Amygdala (tissue), 56 donors: ENCODE measurements around the gene CECR2.
"Not testable (repeated sequence)": the region's sequence is repeated elsewhere in the genome, so short reads cannot be mapped to it uniquely, and the experiment has no call there.

Experiments used
- DNase-seq, 56 donors: peaks; one replicate each; lab custom pipeline; 2025; lab: John Stamatoyannopoulos, UW

Gene CECR2

DNA sequence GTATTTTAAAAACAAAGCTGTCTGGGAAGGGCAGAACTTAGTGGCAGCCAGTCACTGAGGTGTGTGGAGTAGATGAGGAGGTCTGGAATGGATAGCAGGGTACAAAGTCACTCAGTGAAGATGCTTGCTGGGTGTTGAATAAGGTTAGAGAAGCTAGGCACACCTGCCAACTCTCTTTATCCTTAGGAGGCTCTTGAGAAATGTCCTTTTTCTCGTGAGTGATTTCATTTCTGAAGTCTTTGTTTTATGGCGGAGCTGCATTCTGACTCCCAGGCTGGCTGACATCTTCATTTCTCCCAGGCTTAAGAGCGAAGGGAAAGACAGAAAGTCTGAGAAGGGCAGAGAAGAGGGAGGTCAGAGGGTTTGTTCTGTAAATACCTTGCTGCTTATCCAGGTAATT is 31.0 kb downstream of the CECR2 start:
- no peak for DNase-seq

- DNase-seq, result no peak
These were observed 32.5 kb downstream of the CECR2 start for GRCh38 chr22:17401728-17402127.

DNA sequence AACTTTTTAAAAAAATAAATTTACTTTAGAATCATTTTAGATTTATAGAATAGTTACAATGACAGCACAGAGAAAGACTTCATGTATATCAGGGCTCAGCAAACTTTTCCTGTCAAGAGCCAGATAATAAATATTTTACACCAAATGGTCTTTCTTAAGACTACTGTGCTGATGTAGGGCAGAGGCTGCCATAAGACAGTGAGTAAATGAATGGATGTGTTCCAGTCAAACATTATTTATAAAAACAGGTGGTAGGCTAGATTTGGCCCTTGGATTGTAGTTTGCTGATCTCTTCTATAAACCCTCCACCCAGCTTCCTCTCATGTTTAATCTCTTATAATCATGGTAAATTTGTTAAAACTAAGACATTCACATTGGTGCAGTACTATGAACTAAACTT is 33.0 kb downstream of the CECR2 start:
- no peak for DNase-seq

GRCh38 chr22:17403906-17404305 is 34.6 kb downstream of the CECR2 start:
- no peak for DNase-seq

- DNase-seq, result no peak
These were observed 38.4 kb downstream of the CECR2 start for GRCh38 chr22:17407643-17408042.

GRCh38 chr22:17410576-17410975 is 41.3 kb downstream of the CECR2 start:
- DNase-seq, result no peak

GRCh38 chr22:17411213-17411612 is 42.0 kb downstream of the CECR2 start:
- peak in 7 of 56 donors; percentile 7 to 58 (median 33) for DNase-seq

- peak in 10 of 56 donors; percentile 7 to 44 (median 18) for DNase-seq
These were observed 43.0 kb downstream of the CECR2 start for GRCh38 chr22:17412232-17412631.

DNA sequence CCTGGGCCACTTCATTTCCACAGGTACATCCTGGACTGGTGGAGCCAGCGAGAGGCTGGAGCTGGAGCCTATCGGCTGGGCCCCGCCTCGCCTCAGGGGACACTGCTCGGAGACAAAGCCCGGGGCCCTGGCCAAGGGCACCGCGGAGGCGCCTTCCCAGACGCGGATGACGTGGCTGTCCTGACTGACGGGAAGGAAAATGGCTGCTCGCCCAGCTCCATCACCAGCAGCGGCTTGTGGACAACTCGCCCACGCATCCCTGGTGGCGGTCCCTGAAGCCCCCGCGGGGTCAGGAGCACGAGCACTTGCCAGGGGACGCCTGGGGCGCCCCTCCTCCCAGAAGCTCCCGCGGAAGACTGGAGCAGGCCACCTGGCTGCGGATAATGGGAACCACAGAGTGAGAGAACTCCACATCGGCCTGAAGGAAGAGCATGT is 49.6 kb downstream of the CECR2 start:
- DNase-seq, result no peak

DNA sequence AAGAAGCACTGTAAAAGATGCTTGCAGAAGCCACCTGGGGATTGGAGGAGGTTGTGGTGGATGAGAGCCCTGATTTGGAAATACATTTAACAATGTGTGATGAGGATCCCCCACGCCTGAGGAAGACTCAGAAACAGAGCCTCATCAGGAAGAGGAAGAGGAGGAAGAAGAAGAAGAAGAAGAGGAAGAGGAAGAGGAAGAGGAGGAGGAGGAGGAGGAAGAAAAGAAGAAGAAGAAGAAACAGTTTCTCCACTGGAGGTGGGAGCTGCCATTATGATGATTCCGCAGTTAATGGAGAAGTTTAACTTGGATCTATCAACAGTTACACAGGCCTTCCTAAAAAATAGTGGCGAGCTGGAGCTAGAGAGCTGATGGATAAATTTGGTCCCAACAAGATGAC is 50.1 kb downstream of the CECR2 start:
- no peak for DNase-seq

GRCh38 chr22:17422736-17423343 is 53.6 kb downstream of the CECR2 start:
- DNase-seq, result no peak

DNA sequence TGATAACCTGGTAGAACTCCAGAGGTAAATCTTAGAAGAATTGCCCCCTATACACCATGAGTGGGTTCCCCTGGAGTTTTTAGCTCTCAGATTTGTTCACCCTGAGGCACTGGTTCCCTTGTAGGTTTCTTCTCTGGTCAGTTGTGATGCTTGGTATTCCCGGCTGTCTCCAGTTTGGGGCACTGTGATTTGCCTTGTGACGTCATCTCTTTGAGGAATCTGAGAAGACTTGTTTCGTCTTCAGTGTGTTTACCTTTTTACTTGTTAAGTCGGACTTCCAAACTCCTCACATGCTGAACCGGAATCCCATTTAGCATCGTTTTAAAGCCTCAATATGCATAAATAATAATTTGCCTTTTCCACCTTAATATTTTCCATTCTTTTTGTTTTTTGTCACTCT is 54.4 kb downstream of the CECR2 start:
- no peak for DNase-seq

DNA sequence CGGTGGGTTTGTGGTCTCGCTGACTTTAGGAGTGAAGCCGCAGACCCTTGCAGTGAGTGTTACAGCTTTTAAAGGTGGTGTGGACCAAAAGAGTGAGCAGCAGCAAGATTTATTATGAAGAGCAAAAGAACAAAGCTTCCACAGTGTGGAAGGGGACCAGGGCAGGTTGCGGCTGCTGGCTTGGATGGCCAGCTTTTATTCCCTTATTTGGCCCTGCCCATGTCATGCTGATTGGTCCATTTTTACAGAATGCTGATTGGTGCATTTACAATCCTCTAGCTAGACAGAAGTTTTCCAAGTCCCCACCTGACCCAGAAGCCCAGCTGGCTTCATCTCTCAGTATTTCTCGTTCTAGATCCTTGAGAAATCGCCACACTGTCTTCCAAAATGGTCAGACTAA is 58.3 kb downstream of the CECR2 start:
- DNase-seq, result not testable (repeated sequence)

- no peak for DNase-seq
These were observed 60.3 kb downstream of the CECR2 start for GRCh38 chr22:17429516-17429915.

DNA sequence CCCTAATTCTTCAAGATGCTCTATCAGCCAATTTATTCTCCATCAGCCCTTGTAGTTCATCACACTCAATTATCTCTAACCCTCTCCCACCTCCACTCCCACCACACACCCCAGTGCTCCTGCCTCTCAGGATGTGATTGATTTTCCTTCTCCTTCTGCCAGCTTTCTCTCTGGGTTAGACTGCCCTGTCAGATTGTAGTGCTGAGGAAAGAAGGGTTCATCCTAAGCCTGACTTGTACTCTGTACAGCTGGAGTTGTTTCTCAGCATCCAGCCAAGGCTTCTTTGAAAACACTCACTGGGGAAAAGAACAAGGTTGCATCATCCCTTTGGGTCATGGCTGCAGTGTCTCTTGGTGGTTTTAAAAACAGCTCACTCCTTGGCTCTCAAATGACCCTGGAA is 61.2 kb downstream of the CECR2 start:
- DNase-seq, result peak in 1 of 56 donors; percentile 18

GRCh38 chr22:17431179-17431578 is 61.9 kb downstream of the CECR2 start:
- DNase-seq, result no peak

DNA sequence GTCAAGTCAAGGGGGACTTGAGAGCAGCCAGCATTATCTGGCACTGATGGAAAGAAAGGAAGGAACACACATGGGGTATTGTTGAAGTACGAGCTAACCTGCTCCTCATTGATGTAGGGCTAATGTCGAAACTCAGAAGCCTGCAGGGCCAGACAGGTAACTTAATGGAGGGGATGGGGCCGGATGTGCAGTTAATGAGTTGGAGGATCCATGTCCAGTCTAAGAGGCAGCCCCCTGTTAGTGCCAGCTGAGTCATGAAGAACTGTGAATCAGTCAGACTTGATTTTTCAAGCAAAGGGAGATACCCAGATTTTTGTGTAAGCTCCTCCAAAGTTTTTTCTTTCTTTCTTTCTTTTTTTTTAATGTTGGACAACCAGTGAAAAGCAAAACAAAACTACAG is 65.6 kb downstream of the CECR2 start:
- DNase-seq, result no peak

DNA sequence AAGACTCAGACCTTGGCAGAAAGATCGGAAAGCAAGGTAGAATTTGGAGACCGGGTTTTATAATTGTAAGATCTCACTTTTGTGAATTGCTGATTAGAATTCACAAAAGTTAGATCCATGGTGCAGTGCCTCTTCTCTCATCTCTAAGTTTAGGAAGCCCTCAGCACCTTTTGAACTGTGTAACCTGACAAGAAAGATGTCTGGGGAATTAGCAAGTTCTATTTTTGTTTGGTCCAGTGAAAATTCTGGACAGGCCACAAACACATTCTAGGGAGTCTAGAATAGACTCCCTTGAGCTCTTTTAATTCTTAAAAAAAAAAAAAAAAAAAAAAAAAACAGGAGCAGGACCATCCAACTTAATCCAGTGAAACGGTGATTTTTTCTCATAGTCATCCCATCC is 66.1 kb downstream of the CECR2 start:
- DNase-seq, result no peak

GRCh38 chr22:17436382-17436980 is 67.2 kb downstream of the CECR2 start:
- DNase-seq, result peak in 13 of 56 donors; percentile 14 to 72 (median 48)

GRCh38 chr22:17436981-17437412 is 67.7 kb downstream of the CECR2 start:
- peak in 55 of 56 donors; percentile 14 to 89 (median 69) for DNase-seq

DNA sequence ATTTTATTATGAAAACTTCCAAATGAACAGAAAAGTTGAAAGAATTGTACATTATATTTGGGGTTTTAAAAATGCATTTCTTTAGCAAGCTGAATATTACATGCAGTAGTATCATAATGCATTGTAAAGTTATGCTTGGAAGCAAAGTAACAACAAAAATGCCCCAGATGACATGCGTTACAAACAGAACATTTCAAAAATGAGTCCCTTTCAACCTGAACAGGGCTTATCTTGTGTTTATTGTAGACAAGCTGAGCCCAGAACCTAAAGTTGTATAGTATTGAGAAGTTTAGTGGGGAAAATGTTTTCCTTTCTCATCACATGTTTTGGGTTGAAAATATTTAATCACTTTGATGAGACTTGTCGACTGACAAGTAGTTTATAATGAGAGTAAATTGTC is 68.8 kb downstream of the CECR2 start:
- no peak for DNase-seq

GRCh38 chr22:17441326-17441725 is 72.1 kb downstream of the CECR2 start:
- no peak for DNase-seq
